Keratinocyte (primary cell): ENCODE results near the gene NRG3. TPM values are rescaled to one million over a fixed set of nuclear protein-coding genes. Genes with fewer than 3 reads are reported as not detected.

Source experiments
- DNase-seq: peaks from one replicate; pipeline ENCODE4 v3.0.0-alpha.2; 2011; ENCODE audit warnings: low read depth, missing footprints, low spot score
- FAIRE-seq: peaks from 2 replicates; lab custom pipeline; 2011; peaks lifted over from hg19 to GRCh38; lab: Jason Lieb, UNC
- H2AFZ ChIP-seq: 2 replicates; pipeline ENCODE4 v1.6.0; 2012; ENCODE audit warnings: low read length, control low read depth, inconsistent platforms; ENCODE audit not compliant: control insufficient read depth
- H3K27ac ChIP-seq: 2 replicates; pipeline ENCODE4 v1.5.1; 2011; ENCODE audit warnings: low read length; ENCODE audit not compliant: control insufficient read depth, insufficient read depth
- H3K27me3 ChIP-seq: 3 replicates; pipeline ENCODE4 v1.6.0; 2011; ENCODE audit warnings: low read length; ENCODE audit not compliant: control insufficient read depth, insufficient read depth; ENCODE audit errors: extremely low read depth
- H3K36me3 ChIP-seq, 2 experiments: 2 replicates in 1 of 2; 3 replicates in 1 of 2; pipeline ENCODE4 v1.5.1; 2011; ENCODE audit warnings: low read length in 2 of 2, mild to moderate bottlenecking in 1 of 2; ENCODE audit not compliant: control insufficient read depth in 2 of 2, insufficient read depth in 2 of 2; ENCODE audit errors: extremely low read depth in 1 of 2
- H3K4me1 ChIP-seq: 3 replicates; pipeline ENCODE4 v1.5.1; 2011; ENCODE audit warnings: low read length; ENCODE audit not compliant: control insufficient read depth, insufficient read depth; ENCODE audit errors: extremely low read depth
- H3K4me2 ChIP-seq: 3 replicates; pipeline ENCODE4 v1.6.0; 2011; ENCODE audit warnings: low read depth, low read length; ENCODE audit not compliant: control insufficient read depth, insufficient read depth; ENCODE audit errors: extremely low read depth
- H3K4me3 ChIP-seq, 3 experiments: fragments of 200-600 bp in 1 of 3; sonication (generic) in 1 of 3; 2 replicates in 2 of 3; 3 replicates in 1 of 3; pipeline ENCODE4 v1.5.1; 2011 to 2016; ENCODE audit warnings: low read length in 3 of 3, mild to moderate bottlenecking in 3 of 3, control low read depth in 2 of 3, inconsistent platforms in 1 of 3, low read depth in 1 of 3, mixed read lengths in 1 of 3, mixed run types in 1 of 3, moderate library complexity in 1 of 3; ENCODE audit not compliant: control insufficient read depth in 2 of 3, insufficient read depth in 2 of 3; ENCODE audit errors: extremely low read depth in 1 of 3
- H3K79me2 ChIP-seq: 2 replicates; pipeline ENCODE4 v1.6.0; 2012; ENCODE audit warnings: low read length; ENCODE audit not compliant: control insufficient read depth, insufficient read depth
- H3K9ac ChIP-seq: 3 replicates; pipeline ENCODE4 v1.6.0; 2011; ENCODE audit warnings: low read length; ENCODE audit not compliant: control insufficient read depth, insufficient read depth; ENCODE audit errors: extremely low read depth
- H3K9me1 ChIP-seq: 3 replicates; pipeline ENCODE4 v1.6.0; 2011; ENCODE audit warnings: low read length; ENCODE audit not compliant: control insufficient read depth, insufficient read depth; ENCODE audit errors: extremely low read depth
- H3K9me3 ChIP-seq: 2 replicates; pipeline ENCODE4 v1.5.1; 2012; ENCODE audit warnings: low read depth, low read length; ENCODE audit not compliant: control insufficient read depth
- H4K20me1 ChIP-seq: 3 replicates; pipeline ENCODE4 v1.6.0; 2011; ENCODE audit warnings: low read length; ENCODE audit not compliant: control insufficient read depth, insufficient read depth; ENCODE audit errors: extremely low read depth
- CTCF ChIP-seq, 3 experiments: IDR thresholded peaks in 1 of 3; conservative IDR thresholded peaks in 1 of 3; optimal IDR thresholded peaks in 1 of 3; 2 replicates in 2 of 3; 3 replicates in 1 of 3; pipeline versions ENCODE3 to v1.5.1; 2011; ENCODE audit warnings: low read length in 3 of 3, mild to moderate bottlenecking in 3 of 3, moderate library complexity in 2 of 3, control low read depth in 1 of 3, inconsistent platforms in 1 of 3; ENCODE audit not compliant: insufficient read depth in 2 of 3; ENCODE audit errors: extremely low read depth in 1 of 3
- EZH2 ChIP-seq: IDR thresholded peaks from one replicate; pipeline ENCODE4 v1.6.1; 2012; ENCODE audit warnings: inconsistent platforms, mild to moderate bottlenecking, low read length, moderate library complexity
- dilution Hi-C: fragments of 300-500 bp; cut with MboI; formaldehyde crosslinking; loops from one replicate; pipeline ENCODE4 v1.7.0; 2020; ENCODE audit warnings: low sequenced_read_pairs; ENCODE audit not compliant: extremely low pct_ligation_motif_present
- polyA plus RNA-seq, 5 experiments: library from polyadenylated mRNA; depleted of rRNA in 3 of 5; stranded (reverse) in 3 of 5; stranded (forward) in 1 of 5; unstranded in 1 of 5; fragments of >200 nt; gene quantifications; 1 replicate in 1 of 5; 2 replicates in 3 of 5; 3 replicates in 1 of 5; pipeline versions ENCODE4 v1.2.1 to v1.2.3, GENCODE V29; 2011 to 2012; ENCODE audit warnings: missing spikeins in 2 of 5, low read depth in 1 of 5, low replicate concordance in 1 of 5

The NRG3 gene
- polyA plus RNA-seq, 1 donor (not counting 4 experiments of a cell fraction or from before 2014, with no cell fraction given) = not detected

GRCh38 chr10:82394987-82395386, 520.0 kb downstream of the NRG3 start:
- dilution Hi-C loops = no loop called here
- DNase-seq = no peak
- no peak for TF ChIP-seq CTCF (optimal IDR thresholded peaks at IDR 0.05 in 1 of 3, IDR thresholded peaks at IDR 0.05 in 1 of 3, conservative IDR thresholded peaks at IDR 0.05 in 1 of 3; ENCODE audit: extremely low read depth in 1 of 3, insufficient read depth in 2 of 3, low read length in 3 of 3)
- no peak for TF ChIP-seq EZH2
- Histone ChIP-seq H3K27ac (no peak overlapping the region), H3K79me2 (no peaks in the 10 kb centered on the region), H3K4me1 (no peaks in the 10 kb centered on the region), H4K20me1 (no peaks in the 10 kb centered on the region), H3K4me2 (no peak overlapping the region), H3K36me3 (no peaks in the 10 kb centered on the region), H3K4me3 (no peak overlapping the region), H3K9me3 (no peaks in the 10 kb centered on the region), H2AFZ (no peak overlapping the region), H3K27me3 (no peaks in the 10 kb centered on the region), H3K9me1 (no peaks in the 10 kb centered on the region), H3K9ac (no peak overlapping the region)
- no peak for FAIRE-seq

GRCh38 chr10:82396886-82397285, 521.9 kb downstream of the NRG3 start:
- no peaks in the 10 kb centered on the region for H3K9me3 ChIP-seq
- H3K4me2 ChIP-seq = no peak overlapping the region
- no peaks in the 10 kb centered on the region for H3K27me3 ChIP-seq
- no peak overlapping the region for H3K9ac ChIP-seq
- no peaks in the 10 kb centered on the region for H3K9me1 ChIP-seq
- no peaks in the 10 kb centered on the region for H3K4me1 ChIP-seq
- no peaks in the 10 kb centered on the region for H3K79me2 ChIP-seq
- H4K20me1 ChIP-seq = no peaks in the 10 kb centered on the region
- dilution Hi-C loops = no loop called here
- no peak for FAIRE-seq
- no peak for DNase-seq
- H2AFZ ChIP-seq = no peak overlapping the region
- no peak overlapping the region for H3K4me3 ChIP-seq
- H3K36me3 ChIP-seq = no peaks in the 10 kb centered on the region
- no peak for TF ChIP-seq CTCF (optimal IDR thresholded peaks at IDR 0.05 in 1 of 3, IDR thresholded peaks at IDR 0.05 in 1 of 3, conservative IDR thresholded peaks at IDR 0.05 in 1 of 3; ENCODE audit: extremely low read depth in 1 of 3, insufficient read depth in 2 of 3, low read length in 3 of 3)
- TF ChIP-seq EZH2 = no peak
- H3K27ac ChIP-seq = no peak overlapping the region
